ENCODE data around the gene GSTT4.
"Not testable (repeated sequence)": the region's sequence is repeated elsewhere in the genome, so short reads cannot be mapped to it uniquely, and the experiment has no call there.

Gene GSTT4

GRCh38 chr22:23974836-23975352 lies 30.4 kb downstream of the GSTT4 start:
- DNase-seq; H3K4me3 ChIP-seq (ENCODE audit: insufficient read depth, low read depth, low read length, poor library complexity, severe bottlenecking); H3K9me3 ChIP-seq (ENCODE audit: control insufficient read depth, low read length); H3K4me1 ChIP-seq (ENCODE audit: control insufficient read depth, insufficient read depth, low read length, poor library complexity, severe bottlenecking); H3K27ac ChIP-seq (ENCODE audit: insufficient read depth, low read length, poor library complexity, severe bottlenecking); H3K27me3 ChIP-seq (replicated peaks; ENCODE audit: control insufficient read depth, insufficient read depth, low read length, poor library complexity, severe bottlenecking): not testable (repeated sequence)
- peaks cover 20% of the 10 kb centered on the region for H3K36me3 ChIP-seq (ENCODE audit: control insufficient read depth, insufficient read depth, low read length)

- H3K36me3 ChIP-seq (ENCODE audit: control insufficient read depth, insufficient read depth, low read length): peaks cover 25% of the 10 kb centered on the region
- not testable (repeated sequence) for H3K27ac ChIP-seq (ENCODE audit: insufficient read depth, low read length, poor library complexity, severe bottlenecking)
These were observed 30.9 kb downstream of the GSTT4 start, which contains the start of gene DDT for GRCh38 chr22:23974345-23974744. DDT (minus strand) TSS chr22:23974441; CDS start chr22:23974414, 27 bp downstream.

GRCh38 chr22:23971927-23972326 lies 33.3 kb downstream of the GSTT4 start:
- not testable (repeated sequence) for H3K9me3 ChIP-seq (ENCODE audit: control insufficient read depth, low read length); H3K27me3 ChIP-seq (replicated peaks; ENCODE audit: control insufficient read depth, insufficient read depth, low read length, poor library complexity, severe bottlenecking); H3K4me3 ChIP-seq (ENCODE audit: insufficient read depth, low read depth, low read length, poor library complexity, severe bottlenecking); DNase-seq; H3K27ac ChIP-seq (ENCODE audit: insufficient read depth, low read length, poor library complexity, severe bottlenecking); H3K4me1 ChIP-seq (ENCODE audit: control insufficient read depth, insufficient read depth, low read length, poor library complexity, severe bottlenecking)
- peaks cover 28% of the 10 kb centered on the region for H3K36me3 ChIP-seq (ENCODE audit: control insufficient read depth, insufficient read depth, low read length)

More at GRCh38 chr22:23974345-23974744, 30.9 kb downstream of the GSTT4 start, which contains the start of gene DDT:
- not testable (repeated sequence) for H3K27me3 ChIP-seq (replicated peaks; ENCODE audit: control insufficient read depth, insufficient read depth, low read length, poor library complexity, severe bottlenecking); H3K4me1 ChIP-seq (ENCODE audit: control insufficient read depth, insufficient read depth, low read length, poor library complexity, severe bottlenecking); H3K4me3 ChIP-seq (ENCODE audit: insufficient read depth, low read depth, low read length, poor library complexity, severe bottlenecking); H3K9me3 ChIP-seq (ENCODE audit: control insufficient read depth, low read length); DNase-seq

- Histone ChIP-seq H3K4me1 (ENCODE audit: control insufficient read depth, insufficient read depth, low read length, poor library complexity, severe bottlenecking) (no peaks in the 10 kb centered on the region), H3K9me3 (ENCODE audit: control insufficient read depth, low read length) (no peaks in the 10 kb centered on the region), H3K27me3 (replicated peaks; ENCODE audit: control insufficient read depth, insufficient read depth, low read length, poor library complexity, severe bottlenecking) (no peaks in the 10 kb centered on the region), H3K27ac (ENCODE audit: insufficient read depth, low read length, poor library complexity, severe bottlenecking) (no peak overlapping the region), H3K4me3 (ENCODE audit: insufficient read depth, low read depth, low read length, poor library complexity, severe bottlenecking) (no peak overlapping the region), H3K36me3 (ENCODE audit: control insufficient read depth, insufficient read depth, low read length) (peaks cover 28% of the 10 kb centered on the region)
- DNase-seq: no peak
These were observed 34.3 kb downstream of the GSTT4 start for GRCh38 chr22:23970816-23971486.

DNA sequence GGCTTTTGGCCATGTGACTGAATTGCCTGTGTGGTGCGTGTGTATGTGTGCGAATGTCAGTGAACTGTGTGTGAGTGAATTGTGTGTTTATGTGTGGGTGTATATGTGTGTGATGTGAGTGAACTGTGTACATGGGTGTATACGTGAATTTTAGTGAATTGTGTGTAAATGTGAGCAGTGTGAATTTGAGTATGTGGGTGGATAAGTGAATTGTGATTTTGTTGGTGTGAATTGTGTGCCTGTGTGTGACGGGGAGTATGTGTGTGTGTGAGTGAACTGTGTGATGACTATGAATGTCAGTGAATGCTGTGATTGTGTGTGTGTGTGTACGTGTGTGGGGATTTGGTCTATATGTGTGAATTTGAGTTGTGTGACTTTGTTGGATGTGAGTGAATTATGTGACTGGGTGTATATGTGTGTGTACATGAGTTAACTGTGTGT lies 35.0 kb downstream of the GSTT4 start:
- DNase-seq: no peak

DNA sequence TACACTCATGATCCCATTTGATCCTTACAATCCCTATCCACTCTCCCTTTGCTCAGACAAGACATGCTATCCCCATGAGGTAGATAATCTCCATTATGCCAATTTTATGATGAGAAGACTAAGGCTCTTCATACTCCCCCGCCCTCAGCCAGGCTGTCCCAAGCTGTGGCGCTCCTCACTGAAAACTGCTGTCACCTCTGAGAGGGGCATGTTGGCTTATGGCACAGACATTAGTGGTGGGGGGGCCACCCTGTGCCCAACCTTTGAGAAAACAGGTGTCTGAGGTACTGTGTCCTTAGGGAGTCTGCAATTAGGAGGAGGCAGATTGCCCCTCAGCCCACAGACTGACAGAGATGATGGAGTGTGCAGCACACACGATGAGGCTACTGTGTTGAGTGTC lies 36.2 kb downstream of the GSTT4 start:
- Histone ChIP-seq H3K4me1 (ENCODE audit: control insufficient read depth, insufficient read depth, low read length, poor library complexity, severe bottlenecking) (no peaks in the 10 kb centered on the region), H3K27ac (ENCODE audit: insufficient read depth, low read length, poor library complexity, severe bottlenecking) (no peak overlapping the region), H3K4me3 (ENCODE audit: insufficient read depth, low read depth, low read length, poor library complexity, severe bottlenecking) (no peak overlapping the region), H3K36me3 (ENCODE audit: control insufficient read depth, insufficient read depth, low read length) (peaks cover 28% of the 10 kb centered on the region), H3K27me3 (replicated peaks; ENCODE audit: control insufficient read depth, insufficient read depth, low read length, poor library complexity, severe bottlenecking) (no peaks in the 10 kb centered on the region), H3K9me3 (ENCODE audit: control insufficient read depth, low read length) (no peaks in the 10 kb centered on the region)
- no peak for DNase-seq

More for the DNA sequence above, 35.0 kb downstream of the GSTT4 start:
- H3K4me1 ChIP-seq (ENCODE audit: control insufficient read depth, insufficient read depth, low read length, poor library complexity, severe bottlenecking): no peaks in the 10 kb centered on the region
- H3K9me3 ChIP-seq (ENCODE audit: control insufficient read depth, low read length): no peaks in the 10 kb centered on the region
- peaks cover 28% of the 10 kb centered on the region for H3K36me3 ChIP-seq (ENCODE audit: control insufficient read depth, insufficient read depth, low read length)
- H3K27ac ChIP-seq (ENCODE audit: insufficient read depth, low read length, poor library complexity, severe bottlenecking): no peak overlapping the region
- no peaks in the 10 kb centered on the region for H3K27me3 ChIP-seq (replicated peaks; ENCODE audit: control insufficient read depth, insufficient read depth, low read length, poor library complexity, severe bottlenecking)
- H3K4me3 ChIP-seq (ENCODE audit: insufficient read depth, low read depth, low read length, poor library complexity, severe bottlenecking): no peak overlapping the region

GRCh38 chr22:23966568-23966967 lies 38.7 kb downstream of the GSTT4 start, which contains the start of gene DDTL:
DDTL (plus strand) TSS chr22:23966888; CDS start chr22:23966915, 27 bp downstream.
- DNase-seq; H3K27ac ChIP-seq (ENCODE audit: insufficient read depth, low read length, poor library complexity, severe bottlenecking); H3K4me1 ChIP-seq (ENCODE audit: control insufficient read depth, insufficient read depth, low read length, poor library complexity, severe bottlenecking); H3K9me3 ChIP-seq (ENCODE audit: control insufficient read depth, low read length); H3K4me3 ChIP-seq (ENCODE audit: insufficient read depth, low read depth, low read length, poor library complexity, severe bottlenecking); H3K27me3 ChIP-seq (replicated peaks; ENCODE audit: control insufficient read depth, insufficient read depth, low read length, poor library complexity, severe bottlenecking): not testable (repeated sequence)
- peaks cover 24% of the 10 kb centered on the region for H3K36me3 ChIP-seq (ENCODE audit: control insufficient read depth, insufficient read depth, low read length)

DNA sequence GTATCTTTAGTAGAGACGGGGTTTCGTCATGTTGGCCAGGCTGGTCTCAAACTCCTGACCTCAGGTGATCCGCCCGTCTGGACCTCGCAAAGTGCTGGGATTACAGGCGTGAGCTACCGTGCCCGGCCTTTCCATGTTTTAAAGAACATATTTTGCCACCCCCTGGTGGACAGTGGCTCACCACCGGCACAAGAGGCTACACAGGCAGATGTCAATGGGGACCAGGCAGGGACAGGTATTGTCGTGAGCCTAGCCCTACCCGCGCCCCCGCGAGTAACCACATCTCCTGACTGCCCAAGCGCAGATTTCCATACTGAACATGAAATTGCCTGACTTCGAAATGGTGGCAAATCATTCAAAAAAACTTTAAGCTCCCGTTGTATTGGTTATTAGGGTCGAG lies 39.2 kb downstream of the GSTT4 start:
- not testable (repeated sequence) for DNase-seq; H3K9me3 ChIP-seq (ENCODE audit: control insufficient read depth, low read length); H3K27ac ChIP-seq (ENCODE audit: insufficient read depth, low read length, poor library complexity, severe bottlenecking); H3K4me1 ChIP-seq (ENCODE audit: control insufficient read depth, insufficient read depth, low read length, poor library complexity, severe bottlenecking); H3K27me3 ChIP-seq (replicated peaks; ENCODE audit: control insufficient read depth, insufficient read depth, low read length, poor library complexity, severe bottlenecking); H3K4me3 ChIP-seq (ENCODE audit: insufficient read depth, low read depth, low read length, poor library complexity, severe bottlenecking)
- peaks cover 20% of the 10 kb centered on the region for H3K36me3 ChIP-seq (ENCODE audit: control insufficient read depth, insufficient read depth, low read length)

- not testable (repeated sequence) for DNase-seq; H3K4me3 ChIP-seq (ENCODE audit: insufficient read depth, low read depth, low read length, poor library complexity, severe bottlenecking)
These were observed 44.0 kb downstream of the GSTT4 start, which contains the start of gene GSTT2B for GRCh38 chr22:23961084-23961771. GSTT2B (minus strand) TSS chr22:23961195; CDS start chr22:23961131, 64 bp downstream.

More at GRCh38 chr22:23961084-23961771, 44.0 kb downstream of the GSTT4 start, which contains the start of gene GSTT2B:
- not testable (repeated sequence) for H3K36me3 ChIP-seq (ENCODE audit: control insufficient read depth, insufficient read depth, low read length); H3K9me3 ChIP-seq (ENCODE audit: control insufficient read depth, low read length); H3K4me1 ChIP-seq (ENCODE audit: control insufficient read depth, insufficient read depth, low read length, poor library complexity, severe bottlenecking); H3K27me3 ChIP-seq (replicated peaks; ENCODE audit: control insufficient read depth, insufficient read depth, low read length, poor library complexity, severe bottlenecking); H3K27ac ChIP-seq (ENCODE audit: insufficient read depth, low read length, poor library complexity, severe bottlenecking)
